Activated T-helper 2 cell treated with anti-CD3 and anti-CD28 coated beads, Interferon-gamma antibody, Interleukin-2, Interleukin-4, amounts not matched to agents 10 μg/mL and 5 μg/mL and 100 μg/mL, durations not matched to agents 14 hours and 24 hours and 36 hours (primary cell): ENCODE results near the gene SERPINA5. TPM values are rescaled to one million over a fixed set of nuclear protein-coding genes. Genes with fewer than 3 reads are reported as not detected.

ENCODE experiments used
- DNase-seq: peaks from one replicate; pipeline ENCODE4 v3.0.0; 2021; ENCODE audit warnings: low spot score
- H3K27ac Mint-ChIP-seq: one replicate; pipeline ENCODE4 v1.8.0; 2021; ENCODE audit warnings: mixed read lengths
- H3K27me3 Mint-ChIP-seq: one replicate; pipeline ENCODE4 v1.8.0; 2021; ENCODE audit warnings: low read depth, mixed read lengths
- H3K36me3 Mint-ChIP-seq: one replicate; pipeline ENCODE4 v1.8.0; 2021; ENCODE audit warnings: low read depth, mixed read lengths
- H3K4me1 Mint-ChIP-seq: one replicate; pipeline ENCODE4 v1.8.0; 2021; ENCODE audit warnings: low read depth, mixed read lengths
- H3K4me3 Mint-ChIP-seq: one replicate; pipeline ENCODE4 v1.8.0; 2021; ENCODE audit warnings: low read depth, mild to moderate bottlenecking, moderate library complexity, mixed read lengths
- H3K9me3 Mint-ChIP-seq: one replicate; pipeline ENCODE4 v1.8.0; 2021; ENCODE audit warnings: mixed read lengths
- intact Hi-C: fragments of 100-400 bp; cut with micrococcal nuclease; formaldehyde crosslinking; loops from one replicate; pipeline ENCODE4 v1.15.1; 2023
- total RNA-seq: library from RNA; stranded (reverse); gene quantifications from 2 replicates; pipeline ENCODE4 v1.2.3, GENCODE V29; 2022

SERPINA5 gene
- total RNA-seq, 1 donor from 2014 or later: not detected

DNA sequence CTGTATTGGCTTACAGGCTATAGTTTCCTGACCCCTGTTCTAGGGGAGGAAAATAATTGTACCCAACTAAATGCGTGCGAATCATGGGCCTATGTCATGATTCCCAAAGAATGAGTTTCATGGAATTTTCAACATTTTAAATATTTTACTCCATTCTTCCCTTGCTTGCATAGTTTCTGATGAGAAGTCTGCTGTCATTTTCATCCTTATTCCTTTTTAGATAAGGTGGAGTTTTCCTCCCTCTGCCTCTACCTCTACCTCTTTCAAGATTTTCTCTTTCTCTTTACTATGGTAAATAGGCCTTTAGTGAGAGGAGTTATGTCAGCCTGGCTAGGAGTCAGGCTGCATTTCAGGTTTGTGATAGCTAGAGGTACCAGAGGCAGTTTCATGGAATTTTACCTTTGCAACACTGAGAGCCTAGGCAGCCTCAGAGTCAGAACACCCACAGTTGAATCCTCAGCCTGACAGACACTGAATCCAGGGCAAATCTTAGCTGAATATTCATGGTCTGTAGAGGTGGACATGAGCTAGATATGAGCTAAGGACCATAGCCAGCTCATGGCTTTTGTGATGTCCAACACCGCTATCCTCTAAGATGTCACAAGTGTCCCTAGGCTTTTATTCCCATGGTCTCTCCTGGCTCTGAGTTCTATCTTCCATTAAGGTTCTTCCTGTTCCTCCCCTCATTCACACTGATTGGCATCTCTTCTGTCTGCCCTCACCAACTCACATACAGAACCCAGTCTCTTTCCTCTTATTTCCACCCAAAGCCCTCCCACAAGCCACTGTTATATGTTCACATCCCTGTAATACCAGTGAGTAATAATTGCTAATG, 37.0 kb downstream of the SERPINA5 start:
- H3K4me3 Mint-ChIP-seq: no peak overlapping the region
- H3K27me3 Mint-ChIP-seq: no peaks in the 10 kb centered on the region
- intact Hi-C loops: no loop called here
- no peaks in the 10 kb centered on the region for H3K4me1 Mint-ChIP-seq
- no peak for DNase-seq
- H3K36me3 Mint-ChIP-seq: no peaks in the 10 kb centered on the region
- peaks cover 24% of the 10 kb centered on the region for H3K9me3 Mint-ChIP-seq
- no peak overlapping the region for H3K27ac Mint-ChIP-seq

DNA sequence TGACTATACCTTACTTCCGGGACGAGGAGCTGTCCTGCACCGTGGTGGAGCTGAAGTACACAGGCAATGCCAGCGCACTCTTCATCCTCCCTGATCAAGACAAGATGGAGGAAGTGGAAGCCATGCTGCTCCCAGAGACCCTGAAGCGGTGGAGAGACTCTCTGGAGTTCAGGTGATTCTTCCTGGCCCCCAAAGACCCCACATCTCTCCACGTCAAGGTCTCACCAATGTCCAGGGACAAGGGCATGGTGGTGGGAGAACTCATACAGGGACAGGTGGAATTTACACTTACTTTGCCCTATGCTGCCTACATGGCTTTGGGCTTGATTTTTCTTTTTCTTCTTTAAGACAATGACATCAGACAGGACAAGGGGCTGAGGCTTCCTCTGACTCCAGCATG, 38.1 kb downstream of the SERPINA5 start:
- intact Hi-C loops: no loop called here
- no peak for DNase-seq
- no peaks in the 10 kb centered on the region for H3K4me1 Mint-ChIP-seq
- H3K27me3 Mint-ChIP-seq: no peaks in the 10 kb centered on the region
- H3K4me3 Mint-ChIP-seq: no peak overlapping the region
- H3K9me3 Mint-ChIP-seq: peaks cover 24% of the 10 kb centered on the region
- no peaks in the 10 kb centered on the region for H3K36me3 Mint-ChIP-seq
- no peak overlapping the region for H3K27ac Mint-ChIP-seq

DNA sequence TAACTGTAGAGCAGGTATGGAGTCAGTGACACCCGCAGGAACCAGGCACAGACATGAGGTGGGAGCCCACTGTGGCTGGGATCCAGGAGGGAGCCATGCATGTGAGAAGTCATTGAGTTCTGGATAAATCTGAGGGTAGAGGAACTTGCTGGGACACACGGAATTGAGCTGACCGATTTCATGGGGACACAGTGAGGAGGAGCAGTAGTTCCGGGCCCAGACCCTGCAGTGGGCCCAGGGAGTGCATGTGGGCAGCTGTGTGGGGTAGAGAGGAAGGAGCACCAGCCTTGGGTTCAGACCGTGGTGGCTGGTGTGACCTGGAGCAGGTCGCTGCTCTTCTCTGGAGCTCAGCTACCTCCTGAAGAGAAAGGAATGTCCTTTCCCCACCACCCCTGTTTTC, 39.4 kb downstream of the SERPINA5 start:
- Mint-ChIP-seq H3K9me3 (peaks cover 24% of the 10 kb centered on the region), H3K36me3 (no peaks in the 10 kb centered on the region), H3K27me3 (no peaks in the 10 kb centered on the region), H3K4me1 (no peaks in the 10 kb centered on the region), H3K27ac (no peak overlapping the region), H3K4me3 (no peak overlapping the region)
- no peak for DNase-seq
- intact Hi-C loops: no loop called here

DNA sequence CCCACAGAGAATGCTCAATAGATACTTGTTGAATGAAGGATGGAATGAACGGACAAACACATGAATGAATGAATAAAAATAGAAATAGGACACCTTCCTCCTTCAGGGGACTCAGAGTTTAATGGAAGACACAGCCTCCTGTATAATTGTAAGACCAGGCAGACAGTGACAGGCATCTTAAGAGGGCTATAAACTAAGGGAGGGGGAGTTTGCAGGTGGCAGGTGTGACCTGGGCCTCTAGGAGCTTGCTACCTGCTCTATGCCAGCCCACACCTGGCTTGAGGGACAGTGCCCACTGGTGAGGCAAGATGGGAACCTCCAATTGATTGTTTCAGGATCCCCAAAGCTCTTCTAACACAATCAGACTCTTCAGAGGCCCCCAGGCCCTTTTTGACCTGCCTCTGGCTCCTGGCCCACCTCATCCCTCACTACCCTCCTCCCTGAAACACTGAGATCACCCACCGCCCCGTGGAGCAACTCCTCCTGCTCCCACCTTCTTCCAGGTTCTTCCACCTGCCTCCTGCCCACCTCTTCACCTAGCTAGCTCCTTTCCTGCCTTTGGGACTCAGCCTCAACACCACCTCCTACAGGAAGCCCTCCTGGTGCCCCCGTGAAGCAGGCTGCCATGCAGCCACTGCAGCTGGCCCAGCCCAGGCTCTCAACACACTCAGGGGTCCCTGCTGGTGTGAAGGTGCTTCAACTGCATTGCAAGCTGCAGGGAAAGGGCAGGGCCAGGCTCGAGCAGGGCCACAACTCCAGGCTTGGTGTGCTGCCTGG, 40.3 kb downstream of the SERPINA5 start:
- H3K9me3 Mint-ChIP-seq: peaks cover 22% of the 10 kb centered on the region
- DNase-seq: no peak
- intact Hi-C loops: no loop called here
- no peaks in the 10 kb centered on the region for H3K36me3 Mint-ChIP-seq
- no peaks in the 10 kb centered on the region for H3K27me3 Mint-ChIP-seq
- H3K4me1 Mint-ChIP-seq: no peaks in the 10 kb centered on the region
- H3K4me3 Mint-ChIP-seq: no peak overlapping the region
- no peak overlapping the region for H3K27ac Mint-ChIP-seq

DNA sequence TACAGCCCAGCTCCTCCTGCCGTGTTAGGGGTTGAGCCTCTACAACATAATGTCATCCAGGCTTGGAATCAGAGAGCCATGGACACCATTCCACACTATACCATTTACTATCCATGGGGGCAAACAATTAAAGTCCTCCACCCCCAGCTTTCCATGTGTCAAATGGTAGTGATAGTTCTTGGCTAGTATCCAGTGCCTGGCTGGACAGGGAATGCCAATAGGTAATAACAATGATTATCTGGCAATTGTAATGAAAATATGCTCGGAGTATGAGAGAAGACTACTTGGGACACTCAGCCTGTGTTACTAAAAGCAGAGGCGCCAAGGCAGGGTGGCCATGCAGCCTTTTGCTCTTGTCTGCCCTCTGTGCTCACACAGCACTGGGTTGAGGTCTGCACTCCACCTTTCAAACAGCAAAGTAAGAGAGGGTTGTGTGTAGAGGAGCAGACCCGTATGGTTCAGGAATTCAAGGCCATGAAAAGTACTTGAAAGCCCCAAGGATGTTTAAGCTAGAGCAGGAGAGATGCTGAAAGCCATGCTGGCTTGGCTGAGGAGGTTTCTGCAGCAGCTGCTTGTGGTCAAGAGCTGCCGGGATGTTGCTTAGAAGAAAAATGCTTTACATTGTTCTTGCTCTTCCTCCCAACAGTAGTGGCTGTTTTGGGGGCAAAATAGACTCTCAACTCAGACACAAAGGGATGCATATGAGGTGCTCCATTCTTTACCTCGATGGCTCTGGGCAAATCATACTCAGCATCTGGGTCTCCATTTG, 41.6 kb downstream of the SERPINA5 start:
- DNase-seq: no peak
- no peaks in the 10 kb centered on the region for H3K27me3 Mint-ChIP-seq
- no peaks in the 10 kb centered on the region for H3K36me3 Mint-ChIP-seq
- H3K4me1 Mint-ChIP-seq: no peaks in the 10 kb centered on the region
- intact Hi-C loops: no loop called here
- H3K4me3 Mint-ChIP-seq: no peak overlapping the region
- peaks cover 12% of the 10 kb centered on the region for H3K9me3 Mint-ChIP-seq
- H3K27ac Mint-ChIP-seq: no peak overlapping the region

DNA sequence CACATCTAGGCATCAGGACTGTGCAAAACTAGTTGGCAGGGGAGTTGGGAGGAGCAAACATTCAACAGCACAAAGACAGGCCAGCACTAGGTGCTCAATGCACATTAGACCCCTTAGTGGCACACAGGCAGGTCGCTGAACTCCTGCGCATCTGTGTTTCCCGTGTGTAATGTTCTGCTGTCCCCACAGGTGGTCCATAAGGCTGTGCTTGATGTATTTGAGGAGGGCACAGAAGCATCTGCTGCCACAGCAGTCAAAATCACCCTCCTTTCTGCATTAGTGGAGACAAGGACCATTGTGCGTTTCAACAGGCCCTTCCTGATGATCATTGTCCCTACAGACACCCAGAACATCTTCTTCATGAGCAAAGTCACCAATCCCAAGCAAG, 42.2 kb downstream of the SERPINA5 start:
- Mint-ChIP-seq H3K9me3 (peaks cover 7% of the 10 kb centered on the region), H3K4me1 (no peaks in the 10 kb centered on the region), H3K36me3 (no peaks in the 10 kb centered on the region), H3K27ac (no peak overlapping the region), H3K4me3 (no peak overlapping the region), H3K27me3 (no peaks in the 10 kb centered on the region)
- intact Hi-C loops: no loop called here
- DNase-seq: no peak

DNA sequence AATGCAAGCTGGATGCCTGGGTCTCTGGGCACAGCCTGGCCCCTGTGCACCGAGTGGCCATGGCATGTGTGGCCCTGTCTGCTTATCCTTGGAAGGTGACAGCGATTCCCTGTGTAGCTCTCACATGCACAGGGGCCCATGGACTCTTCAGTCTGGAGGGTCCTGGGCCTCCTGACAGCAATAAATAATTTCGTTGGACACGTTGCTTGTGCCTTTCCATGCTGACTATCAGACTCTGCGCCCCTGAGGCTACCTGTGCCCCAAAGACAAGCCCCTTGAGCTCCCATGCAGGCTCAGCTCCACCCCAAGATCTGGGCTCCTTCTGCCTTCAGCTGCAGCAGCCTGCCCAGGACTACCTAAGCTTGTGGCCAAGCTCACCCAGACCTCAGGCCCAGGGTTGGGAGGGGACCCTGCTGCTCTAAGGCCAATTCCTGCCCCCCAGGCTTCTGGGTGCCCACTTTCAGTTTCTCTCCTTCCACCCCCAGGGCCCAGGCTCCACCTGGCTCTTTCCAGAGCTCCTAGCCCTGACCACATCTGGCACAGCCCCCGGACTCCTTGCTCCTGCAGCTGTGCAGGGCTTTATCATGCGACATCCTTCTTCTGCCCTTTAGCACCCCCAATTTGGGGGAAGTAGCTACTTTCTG, 42.8 kb downstream of the SERPINA5 start:
- peaks cover 2% of the 10 kb centered on the region for H3K27me3 Mint-ChIP-seq
- intact Hi-C loops: no loop called here
- no peak overlapping the region for H3K4me3 Mint-ChIP-seq
- H3K36me3 Mint-ChIP-seq: no peaks in the 10 kb centered on the region
- DNase-seq: no peak
- H3K9me3 Mint-ChIP-seq: peaks cover 1% of the 10 kb centered on the region
- no peaks in the 10 kb centered on the region for H3K4me1 Mint-ChIP-seq
- H3K27ac Mint-ChIP-seq: no peak overlapping the region

DNA sequence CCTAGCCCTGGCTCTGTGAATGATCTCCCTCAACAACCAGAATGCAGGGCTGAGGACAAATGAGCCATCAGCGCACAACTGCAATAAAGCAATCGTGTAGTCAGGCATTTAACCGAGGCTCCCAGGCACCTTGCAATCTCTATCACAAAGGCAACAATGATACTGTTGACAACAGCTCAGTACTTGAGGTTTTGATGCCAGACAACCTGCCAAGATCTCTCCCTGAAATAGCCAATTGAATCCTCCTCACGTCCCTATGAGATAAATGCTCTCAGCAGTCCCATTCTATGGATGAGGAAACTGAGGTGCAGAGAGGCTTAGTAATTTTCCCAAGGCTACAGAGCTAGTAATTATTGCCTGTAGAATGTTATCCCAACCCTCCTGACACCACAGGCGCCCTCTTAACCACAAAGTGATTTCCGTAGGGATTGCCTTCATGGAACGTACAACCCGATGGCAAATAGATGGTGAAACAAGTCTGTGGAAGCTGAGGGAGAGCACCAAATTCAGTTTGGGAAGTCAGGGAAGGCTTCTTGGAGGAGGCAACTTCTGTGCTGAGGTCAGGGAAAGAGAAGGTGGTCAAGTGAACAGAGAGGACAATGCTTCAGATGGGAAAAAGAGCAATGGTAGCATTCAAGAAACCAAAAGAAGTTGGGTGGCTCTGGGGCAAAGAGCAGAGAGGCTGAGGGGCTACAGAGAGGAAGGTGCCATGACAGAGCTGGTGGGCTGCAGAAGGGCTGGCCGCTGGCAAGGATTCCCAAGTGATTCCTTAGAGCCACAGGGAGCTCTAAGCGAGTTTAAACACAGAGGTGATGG, 43.5 kb downstream of the SERPINA5 start:
- H3K27me3 Mint-ChIP-seq: peaks cover 4% of the 10 kb centered on the region
- H3K9me3 Mint-ChIP-seq: no peaks in the 10 kb centered on the region
- intact Hi-C loops: no loop called here
- no peak overlapping the region for H3K27ac Mint-ChIP-seq
- no peak overlapping the region for H3K4me3 Mint-ChIP-seq
- DNase-seq: no peak
- H3K4me1 Mint-ChIP-seq: no peaks in the 10 kb centered on the region
- no peaks in the 10 kb centered on the region for H3K36me3 Mint-ChIP-seq

DNA sequence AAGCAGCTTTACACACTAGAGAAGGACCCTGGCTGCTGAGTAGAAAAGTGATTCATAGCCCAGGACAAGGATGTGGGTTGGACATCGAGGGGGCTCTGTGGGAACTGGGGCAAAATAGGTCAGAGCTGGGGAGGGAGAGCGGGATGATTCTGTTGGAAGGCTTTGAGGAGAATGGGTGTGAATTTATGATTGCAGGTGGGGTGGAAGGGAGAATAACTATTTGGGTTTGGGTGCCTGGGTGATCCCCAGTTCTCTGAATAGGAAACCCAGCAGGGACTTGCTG, 44.1 kb downstream of the SERPINA5 start:
- H3K4me3 Mint-ChIP-seq: no peak overlapping the region
- no peaks in the 10 kb centered on the region for H3K9me3 Mint-ChIP-seq
- intact Hi-C loops: no loop called here
- no peaks in the 10 kb centered on the region for H3K36me3 Mint-ChIP-seq
- H3K4me1 Mint-ChIP-seq: no peaks in the 10 kb centered on the region
- H3K27me3 Mint-ChIP-seq: peaks cover 6% of the 10 kb centered on the region
- DNase-seq: no peak
- H3K27ac Mint-ChIP-seq: no peak overlapping the region

DNA sequence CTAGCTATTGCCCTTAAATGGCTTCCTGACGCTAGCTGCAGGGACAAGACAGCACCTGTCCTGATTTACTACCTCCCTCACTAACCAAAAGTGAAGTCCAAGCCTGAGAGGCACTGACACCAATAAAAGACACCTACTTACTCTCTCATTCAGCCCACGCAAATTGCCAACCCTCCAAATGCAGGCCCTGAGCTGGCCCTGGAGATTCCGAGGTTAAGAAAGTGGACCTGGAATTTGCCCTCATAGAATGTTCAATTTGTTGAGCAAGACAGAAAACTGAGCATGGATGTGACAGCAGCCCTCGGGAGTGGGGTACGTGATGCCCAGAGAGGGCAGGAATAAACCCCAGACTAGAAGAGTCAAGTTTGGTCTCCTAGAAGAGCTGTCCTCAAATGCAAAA, 47.4 kb downstream of the SERPINA5 start:
- no peak overlapping the region for H3K27ac Mint-ChIP-seq
- no peak for DNase-seq
- intact Hi-C loops: no loop called here
- H3K27me3 Mint-ChIP-seq: peaks cover 6% of the 10 kb centered on the region
- no peak overlapping the region for H3K4me3 Mint-ChIP-seq
- H3K4me1 Mint-ChIP-seq: no peaks in the 10 kb centered on the region
- H3K9me3 Mint-ChIP-seq: no peaks in the 10 kb centered on the region
- no peaks in the 10 kb centered on the region for H3K36me3 Mint-ChIP-seq

DNA sequence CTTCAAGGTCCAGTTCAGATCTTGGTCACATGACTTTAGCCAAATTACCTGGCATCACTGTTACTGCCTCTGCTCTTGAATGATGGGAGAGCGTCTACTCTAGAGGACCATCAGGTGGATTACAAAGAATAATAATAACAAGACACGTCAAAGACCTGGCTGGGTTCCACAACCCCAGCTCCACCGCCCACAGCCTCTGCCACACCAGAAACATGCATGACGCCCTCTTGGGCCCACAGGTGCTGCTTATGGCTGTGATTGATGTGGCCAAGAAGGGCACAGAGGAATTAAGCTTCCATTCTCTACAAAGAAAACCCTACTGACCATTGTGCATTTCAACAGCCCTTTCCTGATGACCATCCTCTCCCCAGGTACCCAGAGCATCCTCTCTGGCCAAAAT, 49.2 kb downstream of the SERPINA5 start:
- H3K36me3 Mint-ChIP-seq: no peaks in the 10 kb centered on the region
- intact Hi-C loops: no loop called here
- H3K4me3 Mint-ChIP-seq: no peak overlapping the region
- H3K9me3 Mint-ChIP-seq: no peaks in the 10 kb centered on the region
- H3K4me1 Mint-ChIP-seq: no peaks in the 10 kb centered on the region
- DNase-seq: no peak
- no peak overlapping the region for H3K27ac Mint-ChIP-seq
- H3K27me3 Mint-ChIP-seq: peaks cover 6% of the 10 kb centered on the region

DNA sequence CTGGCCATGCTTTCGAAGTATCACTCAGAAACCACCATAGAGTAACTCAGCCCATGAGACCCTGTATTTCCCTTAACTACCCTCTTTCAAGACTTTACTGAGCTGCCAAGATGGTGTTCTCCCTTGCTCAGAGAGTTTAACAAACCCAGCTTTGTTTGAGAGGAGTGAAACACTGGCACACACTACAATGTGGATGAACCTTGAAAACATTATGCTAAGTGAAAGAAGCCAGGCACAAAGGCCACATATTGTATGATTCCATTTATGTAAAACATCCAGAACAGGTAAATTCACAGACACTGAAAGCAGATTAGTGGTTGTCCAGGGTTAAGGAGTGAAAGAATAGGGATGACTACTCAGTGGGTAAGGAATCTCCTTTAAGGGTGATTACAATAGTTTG, 49.8 kb downstream of the SERPINA5 start:
- DNase-seq: no peak
- intact Hi-C loops: no loop called here
- H3K9me3 Mint-ChIP-seq: no peaks in the 10 kb centered on the region
- H3K4me3 Mint-ChIP-seq: no peak overlapping the region
- H3K27me3 Mint-ChIP-seq: peaks cover 6% of the 10 kb centered on the region
- H3K36me3 Mint-ChIP-seq: no peaks in the 10 kb centered on the region
- no peaks in the 10 kb centered on the region for H3K4me1 Mint-ChIP-seq
- no peak overlapping the region for H3K27ac Mint-ChIP-seq
